Measurements from ENCODE around the gene SUN3. TPM values are rescaled to one million over a fixed set of nuclear protein-coding genes. Genes with fewer than 3 reads are reported as not detected.
A peak's percentile ranks its signal among the peaks of the same experiment; 100 is the strongest.

Gene SUN3
- total and polyA plus RNA-seq, 2 of the 13 experiments (the other 11 are each of a cell fraction or from before 2014, with no cell fraction given): not detected

DNA sequence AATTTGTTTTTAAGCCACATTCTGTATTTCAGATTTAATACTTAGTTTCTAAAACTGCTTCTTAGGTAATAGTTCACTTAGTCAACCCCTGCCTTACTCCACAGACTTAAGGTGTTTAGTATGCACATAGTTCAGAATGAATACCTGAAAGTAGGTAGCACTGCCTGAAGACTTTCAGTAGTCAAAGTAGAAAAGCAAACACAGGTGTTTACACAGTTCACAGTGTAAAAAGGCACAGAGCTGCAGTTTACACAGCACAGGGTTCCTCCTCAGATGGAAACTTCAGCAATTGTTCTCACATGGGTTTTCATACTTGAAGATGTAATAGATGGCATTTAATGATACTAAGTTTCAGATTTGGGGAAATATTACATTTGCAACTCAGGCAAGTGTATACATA, 77.5 kb downstream of the SUN3 start:
- Histone ChIP-seq H3K4me1 (ENCODE audit: insufficient read depth, low read length) (peaks cover 42% of the 10 kb centered on the region), H2AFZ (ENCODE audit: low read length) (no peak overlapping the region), H3K4me3 (replicated peaks in 1 of 3; ENCODE audit: insufficient read depth in 1 of 3, low read depth in 2 of 3, low read length in 3 of 3) (no peak overlapping the region), H3K27ac (ENCODE audit: extremely low read length, insufficient read depth, low read length) (no peak overlapping the region), H3K79me2 (ENCODE audit: insufficient read depth, low read length) (no peaks in the 10 kb centered on the region), H3K27me3 (ENCODE audit: control insufficient read depth in 1 of 2, insufficient read depth in 2 of 2, low read length in 2 of 2) (no peaks in the 10 kb centered on the region), H3K9me3 (ENCODE audit: low read length) (no peaks in the 10 kb centered on the region), H3K36me3 (replicated peaks in 1 of 2; ENCODE audit: control insufficient read depth in 1 of 2, insufficient read depth in 2 of 2, low read length in 2 of 2) (no peaks in the 10 kb centered on the region; a peak in 1 of 5 replicates), H4K20me1 (ENCODE audit: insufficient read depth, low read length) (no peaks in the 10 kb centered on the region), H3K9ac (ENCODE audit: insufficient read depth, low read depth, low read length) (no peak overlapping the region), H3K4me2 (ENCODE audit: low read depth, low read length) (no peak overlapping the region)
- ATAC-seq (peak; percentile 91), FAIRE-seq (no peak), DNase-seq (ENCODE audit: low spot score) (peak; percentile 37)
- no TSS peak for BruUV-seq (replicated peaks)
- ChIA-PET CTCF (ENCODE audit: low intra/inter-chr PET ratio, low total read pairs) (no interaction called here), POLR2A (interaction anchor here (0.9 to 1.0 kb wide), 2 partner anchors 12 to 137 kb away, joined by 3 read pairs; partner anchors contain the start of gene UPP1)
- intact Hi-C loops (cut with micrococcal nuclease; ENCODE audit: unreplicated experiment) (no loop called here), in situ Hi-C loops (cut with HindIII; ENCODE audit: extremely low pct_ligation_motif_present, low pct_unique_long_range_greater_than_20kb) (no loop called here)
- TF ChIP-seq FOXJ3 (CRISPR knock-in tag; IDR thresholded peaks at IDR 0.05; ENCODE audit: borderline replicate concordance) (peak; percentile 37; the same call in 1 of the 2 replicates), ZNF543 (CRISPR knock-in tag; IDR thresholded peaks at IDR 0.05) (no peak), ZNF441 (CRISPR knock-in tag; IDR thresholded peaks at IDR 0.05; ENCODE audit: borderline replicate concordance) (no peak), FOXK1 (CRISPR knock-in tag; IDR thresholded peaks at IDR 0.05; ENCODE audit: borderline replicate concordance, low read depth) (0 out of 2 replicates have a peak, but pooled peaks have one; percentile 18), ATF2 (CRISPR knock-in tag; IDR thresholded peaks at IDR 0.05) (no peak), HBP1 (CRISPR knock-in tag; IDR thresholded peaks at IDR 0.05; ENCODE audit: low read depth) (no peak), ZNF850 (CRISPR knock-in tag; conservative IDR thresholded peaks at IDR 0.05) (no peak), ZNF251 (CRISPR knock-in tag; IDR thresholded peaks at IDR 0.05) (no peak), ZNF331 (CRISPR knock-in tag; IDR thresholded peaks at IDR 0.05) (0 out of 2 replicates have a peak, but pooled peaks have one; percentile 35), ZNF879 (CRISPR knock-in tag; IDR thresholded peaks at IDR 0.05) (no peak), SAP130 (CRISPR knock-in tag; IDR thresholded peaks at IDR 0.05; ENCODE audit: low read depth) (peak; percentile 42; the same call in 1 of the 2 replicates), NFIC (IDR thresholded peaks at IDR 0.05; ENCODE audit: low read length) (0 out of 2 replicates have a peak, but pooled peaks have one; percentile 35), ZSCAN22 (CRISPR knock-in tag; IDR thresholded peaks at IDR 0.05) (no peak), DPF2 (CRISPR knock-in tag; IDR thresholded peaks at IDR 0.05; ENCODE audit: borderline replicate concordance, low read depth) (peak; percentile 47; the same call in 1 of the 2 replicates), FOXP1 (IDR thresholded peaks at IDR 0.05) (no peak), FOXP1 (CRISPR knock-in tag; IDR thresholded peaks at IDR 0.05) (peak; percentile 69; the same call in 1 of the 2 replicates), HNF1A (IDR thresholded peaks at IDR 0.05; ENCODE audit: low read depth) (no peak), HNF1A (CRISPR knock-in tag; IDR thresholded peaks at IDR 0.05; ENCODE audit: borderline replicate concordance) (no peak)
- TF ChIP-seq, protein P1, sequence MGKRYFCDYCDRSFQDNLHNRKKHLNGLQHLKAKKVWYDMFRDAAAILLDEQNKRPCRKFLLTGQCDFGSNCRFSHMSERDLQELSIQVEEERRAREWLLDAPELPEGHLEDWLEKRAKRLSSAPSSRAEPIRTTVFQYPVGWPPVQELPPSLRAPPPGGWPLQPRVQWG (CRISPR knock-in tag; IDR thresholded peaks at IDR 0.05; ENCODE audit: borderline replicate concordance, low read depth): no peak

All from HepG2 (cell line).